H54 (cell line): Measurements from ENCODE around the gene OSBPL6.
"Not testable (repeated sequence)": the region's sequence is repeated elsewhere in the genome, so short reads cannot be mapped to it uniquely, and the experiment has no call there.

Experiments
- DNase-seq: peaks from one replicate; pipeline ENCODE4 v3.0.0; 2011; ENCODE audit warnings: low spot score, mixed read lengths; ENCODE audit not compliant: insufficient read length
- FAIRE-seq: peaks from 3 replicates; lab custom pipeline; 2011; peaks lifted over from hg19 to GRCh38; lab: Jason Lieb, UNC
- POLR2A ChIP-seq: IDR thresholded peaks from 2 replicates; pipeline ENCODE4 v1.6.1; 2011; ENCODE audit warnings: low read depth, mild to moderate bottlenecking, low read length

Gene OSBPL6

GRCh38 chr2:178420463-178420999, 226.2 kb downstream of the OSBPL6 start:
- DNase-seq (no peak), FAIRE-seq (no peak)
- TF ChIP-seq POLR2A = no peak

DNA sequence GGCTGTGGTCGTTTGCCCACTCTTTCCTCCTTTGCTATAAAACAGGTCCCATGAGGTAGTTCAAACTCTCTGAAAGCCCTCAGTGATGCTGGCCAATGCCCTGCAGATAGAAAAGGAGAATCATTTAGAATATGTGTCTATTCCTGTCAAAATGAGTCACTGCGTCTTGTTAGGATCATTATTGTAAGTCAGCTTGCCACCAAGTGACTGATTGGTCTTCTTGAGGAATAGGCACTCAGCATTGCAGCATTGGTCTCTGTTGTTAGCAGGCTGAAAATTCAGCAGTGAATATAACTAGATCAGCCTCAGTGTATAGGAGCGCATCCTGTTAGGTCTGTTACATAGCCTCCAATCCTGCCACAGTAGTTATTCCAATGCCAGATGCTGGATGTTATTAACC, 227.8 kb downstream of the OSBPL6 start:
- FAIRE-seq (no peak), DNase-seq (no peak)
- no peak for TF ChIP-seq POLR2A

DNA sequence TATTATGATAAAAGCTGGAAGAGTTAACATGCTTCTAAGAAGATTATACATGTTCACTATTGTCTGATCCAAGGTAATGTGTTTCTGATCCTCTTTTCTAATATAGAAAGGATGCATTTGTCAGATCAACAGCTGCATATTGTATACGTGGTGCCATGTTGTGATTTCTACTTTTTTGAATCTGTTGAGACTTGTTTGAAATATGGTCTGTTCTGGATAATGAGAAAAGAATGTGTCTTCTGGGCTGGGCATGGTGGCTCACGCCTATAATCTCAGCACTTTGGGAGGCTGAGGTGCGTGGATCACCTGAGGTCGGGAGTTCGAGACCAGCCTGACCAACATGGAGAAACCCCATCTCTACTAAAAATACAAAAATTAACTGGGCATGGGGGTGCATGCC, 229.4 kb downstream of the OSBPL6 start:
- DNase-seq, FAIRE-seq: not testable (repeated sequence)

GRCh38 chr2:178425255-178425827, 231.0 kb downstream of the OSBPL6 start:
- DNase-seq (no peak), FAIRE-seq (no peak)
- TF ChIP-seq POLR2A = no peak

DNA sequence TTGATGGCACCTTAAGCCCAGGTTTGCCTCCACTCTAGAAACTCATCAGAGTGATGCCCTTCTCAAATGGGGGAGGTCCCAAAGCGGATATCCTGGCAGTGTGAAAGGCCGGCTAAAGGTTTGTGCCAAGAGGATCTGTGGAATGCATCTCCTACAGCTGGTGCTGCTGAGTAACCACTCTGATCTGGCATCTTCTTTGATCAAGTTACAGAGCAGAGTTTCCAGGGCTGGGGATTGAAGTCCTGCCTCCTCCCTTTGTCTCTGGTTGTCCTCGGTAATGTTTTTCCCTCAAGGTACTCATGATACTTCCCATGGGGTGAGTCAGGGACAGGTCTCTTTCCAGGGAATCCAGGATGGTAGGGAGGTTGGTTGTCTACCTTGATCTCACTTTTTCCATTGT, 232.1 kb downstream of the OSBPL6 start:
- no peak for DNase-seq
- TF ChIP-seq POLR2A = no peak
- no peak for FAIRE-seq

GRCh38 chr2:178427458-178427857, 233.1 kb downstream of the OSBPL6 start:
- no peak for FAIRE-seq
- no peak for DNase-seq
- no peak for TF ChIP-seq POLR2A

- no peak for TF ChIP-seq POLR2A
- FAIRE-seq (no peak), DNase-seq (no peak)
Observed at GRCh38 chr2:178428396-178428806, 234.1 kb downstream of the OSBPL6 start.

GRCh38 chr2:178429336-178429735, 235.0 kb downstream of the OSBPL6 start:
- no peak for TF ChIP-seq POLR2A
- DNase-seq (no peak), FAIRE-seq (no peak)

- FAIRE-seq (no peak), DNase-seq (no peak)
- TF ChIP-seq POLR2A = no peak
Observed at GRCh38 chr2:178436662-178437061, 242.3 kb downstream of the OSBPL6 start.

DNA sequence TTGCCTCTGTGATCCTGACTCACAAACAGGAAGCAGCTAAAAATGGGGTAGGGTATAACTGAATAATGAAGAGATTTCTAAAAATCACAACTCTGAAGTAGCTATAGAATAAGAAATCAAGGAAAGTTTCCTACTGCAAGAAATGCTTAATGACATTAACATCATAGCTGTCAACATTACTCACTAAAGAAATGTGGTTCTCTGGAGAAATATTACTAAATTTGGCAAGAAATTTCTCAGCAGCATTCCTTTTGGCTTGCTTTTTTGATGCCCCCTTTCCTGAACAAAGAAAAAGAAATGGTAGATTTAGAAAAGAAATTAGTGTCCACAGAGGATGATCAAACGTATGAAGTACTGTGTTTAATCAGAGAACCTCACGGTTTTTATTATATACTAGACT, 247.1 kb downstream of the OSBPL6 start:
- TF ChIP-seq POLR2A = no peak
- FAIRE-seq (no peak), DNase-seq (no peak)

DNA sequence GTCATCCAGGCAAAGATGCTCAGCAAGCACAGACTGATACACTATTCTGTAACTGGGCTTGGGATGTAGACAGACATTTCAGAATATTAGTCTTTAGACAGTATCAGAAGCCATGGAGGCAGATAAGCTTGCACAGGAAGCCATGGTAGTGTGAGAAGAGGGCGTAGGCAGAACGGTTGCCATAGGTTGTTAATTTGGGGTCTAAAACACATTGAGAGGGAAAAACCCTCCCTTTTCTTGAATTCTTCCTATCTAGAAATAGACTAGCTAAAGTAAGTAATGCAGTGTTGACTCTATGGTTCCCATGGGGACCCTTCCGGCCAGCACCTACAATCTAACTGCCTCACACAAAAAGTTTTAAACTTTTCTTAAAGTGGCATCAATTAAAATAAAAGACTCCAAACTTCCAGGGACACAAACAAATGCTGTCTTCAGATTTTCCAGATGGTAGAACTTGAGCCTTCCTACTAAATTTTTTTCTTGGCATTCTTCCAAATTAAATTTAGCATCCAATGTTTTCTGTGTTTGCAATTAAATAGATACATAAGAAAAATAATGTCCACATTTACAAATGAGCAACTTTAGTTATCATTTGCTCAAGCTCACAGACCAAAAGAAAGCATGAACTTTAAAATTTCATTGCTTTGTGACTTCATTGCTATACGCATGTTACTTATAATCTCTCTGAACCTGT, 254.8 kb downstream of the OSBPL6 start:
- TF ChIP-seq POLR2A = no peak
- no peak for DNase-seq
- FAIRE-seq = no peak

DNA sequence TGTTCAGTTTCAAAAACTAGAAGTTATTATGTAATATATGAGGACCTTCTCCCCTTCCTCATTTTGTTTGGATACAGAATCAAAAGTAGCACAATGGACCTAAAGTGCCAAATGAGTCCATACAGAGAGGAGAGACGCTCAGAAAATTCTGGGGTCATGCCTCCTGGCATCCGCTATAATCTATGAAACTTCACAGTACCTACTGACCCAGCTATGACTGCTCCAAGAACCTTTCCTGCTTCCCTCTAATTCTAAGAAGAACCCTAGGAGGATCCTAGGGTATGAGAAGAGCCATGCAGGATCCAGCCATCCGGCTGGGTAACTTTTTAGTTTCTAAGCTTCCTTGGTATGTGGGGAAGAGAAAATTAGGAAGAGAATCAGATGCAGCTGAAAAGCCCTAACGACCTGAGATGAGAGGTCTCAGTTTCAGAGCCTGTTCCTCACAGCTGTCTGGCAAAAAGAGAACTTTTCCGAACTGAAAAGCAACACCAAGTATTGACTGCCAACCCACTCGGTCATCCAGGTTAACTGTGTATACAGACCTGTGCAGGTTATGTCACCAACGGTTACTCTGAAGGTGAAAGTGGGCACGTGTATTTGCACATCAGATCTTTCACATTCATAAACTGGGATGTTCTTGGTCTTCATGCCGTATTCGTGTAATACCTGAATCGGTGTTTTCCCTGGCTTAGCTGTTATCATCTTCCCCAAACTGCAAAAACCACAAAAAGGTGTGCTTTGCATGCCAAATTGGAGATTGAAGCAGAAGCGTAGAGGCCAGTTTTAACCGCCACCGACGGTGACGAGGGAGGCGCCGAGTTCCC, 255.6 kb downstream of the OSBPL6 start:
- no peak for FAIRE-seq
- TF ChIP-seq POLR2A = no peak
- no peak for DNase-seq

DNA sequence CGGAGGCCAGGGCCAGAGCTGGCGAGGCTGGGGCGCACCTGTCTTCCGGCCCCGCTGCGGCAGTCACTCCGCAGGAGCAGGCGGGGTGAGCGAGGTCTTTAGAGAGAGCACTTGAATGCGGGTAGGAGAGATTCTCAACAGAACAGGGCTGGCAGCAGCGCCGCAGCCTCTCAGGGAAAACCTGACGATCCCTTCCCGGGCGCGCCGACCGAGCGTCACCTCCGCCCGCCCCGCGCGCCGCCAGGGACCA, 256.1 kb downstream of the OSBPL6 start:
- FAIRE-seq (no peak), DNase-seq (peak; percentile 75)
- TF ChIP-seq POLR2A = no peak

DNA sequence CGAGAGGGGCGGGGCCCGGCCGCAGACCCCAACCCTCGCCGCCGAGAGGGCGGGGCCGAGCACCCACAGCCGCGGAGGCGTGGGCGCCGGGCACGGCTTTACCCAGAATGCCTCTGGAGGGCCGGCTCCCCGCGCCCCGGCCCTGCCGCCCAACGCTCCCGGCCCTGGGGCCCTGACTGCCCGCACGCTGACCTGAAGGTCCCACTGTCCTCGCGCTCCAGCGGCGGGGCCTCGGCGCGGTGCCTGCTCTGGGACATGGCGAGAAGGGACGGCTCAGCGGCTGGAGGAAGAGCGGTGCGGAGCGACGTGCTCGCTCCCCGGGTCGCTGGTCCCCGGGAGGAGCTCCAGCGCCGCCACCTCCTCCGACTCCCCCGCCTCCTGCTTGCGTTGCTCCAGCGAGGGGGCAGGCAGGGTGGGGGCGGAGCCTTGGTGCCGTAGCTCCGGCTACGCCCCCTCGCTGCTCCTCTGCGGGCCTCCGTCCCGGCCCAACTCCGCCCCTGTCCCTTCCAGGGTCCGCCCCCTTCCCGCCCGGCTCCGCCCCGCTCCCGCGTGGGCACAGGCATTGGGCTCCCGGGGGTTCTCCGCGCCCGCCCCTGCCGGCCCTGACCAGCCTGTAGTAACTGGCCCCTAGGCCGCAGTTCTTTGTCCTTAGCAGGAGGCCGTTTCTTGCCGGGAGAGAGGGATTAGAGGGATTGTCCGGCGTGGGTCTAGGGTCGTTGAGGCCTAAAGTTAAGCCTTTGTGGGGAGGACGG, 256.6 kb downstream of the OSBPL6 start, which contains the start of the genes PJVK and PRKRA:
TSS of gene PJVK (plus strand) at position 605 of the 752 bp plus-strand sequence. CDS start 2,032 bp downstream, outside the sequence.
TSS of gene PRKRA (minus strand) at position 402 of the 752 bp plus-strand sequence. CDS start at position 257, 145 bp downstream.
- FAIRE-seq = peak; percentile 85
- DNase-seq = peak; percentile 90

More for the DNA sequence above, 256.6 kb downstream of the OSBPL6 start, which contains the start of the genes PJVK and PRKRA:
- peak; percentile 94 for TF ChIP-seq POLR2A
